Endometrial microvascular endothelial cells (primary cell): ENCODE data around the gene KLHDC4. TPM values are rescaled to one million over a fixed set of nuclear protein-coding genes. Genes with fewer than 3 reads are reported as not detected.
"Not testable (repeated sequence)": the region's sequence is repeated elsewhere in the genome, so short reads cannot be mapped to it uniquely, and the experiment has no call there.

Source experiments
- in situ Hi-C: cut with HindIII; loops from 2 replicates; pipeline ENCODE4 v1.10.0; 2017; ENCODE audit warnings: low sequenced_read_pairs, low pct_unique_long_range_greater_than_20kb; ENCODE audit errors: inconsistent ontology term
- total RNA-seq: library from RNA; depleted of rRNA; stranded (reverse); fragments of >200 nt; gene quantifications from one replicate; pipeline ENCODE4 v1.2.3, GENCODE V29; 2015; ENCODE audit errors: inconsistent ontology term

The KLHDC4 gene
- total RNA-seq, 1 donor from 2014 or later = 36.1 TPM

GRCh38 chr16:87725596-87726235, 40.1 kb downstream of the KLHDC4 start:
- in situ Hi-C loops = no loop called here

DNA sequence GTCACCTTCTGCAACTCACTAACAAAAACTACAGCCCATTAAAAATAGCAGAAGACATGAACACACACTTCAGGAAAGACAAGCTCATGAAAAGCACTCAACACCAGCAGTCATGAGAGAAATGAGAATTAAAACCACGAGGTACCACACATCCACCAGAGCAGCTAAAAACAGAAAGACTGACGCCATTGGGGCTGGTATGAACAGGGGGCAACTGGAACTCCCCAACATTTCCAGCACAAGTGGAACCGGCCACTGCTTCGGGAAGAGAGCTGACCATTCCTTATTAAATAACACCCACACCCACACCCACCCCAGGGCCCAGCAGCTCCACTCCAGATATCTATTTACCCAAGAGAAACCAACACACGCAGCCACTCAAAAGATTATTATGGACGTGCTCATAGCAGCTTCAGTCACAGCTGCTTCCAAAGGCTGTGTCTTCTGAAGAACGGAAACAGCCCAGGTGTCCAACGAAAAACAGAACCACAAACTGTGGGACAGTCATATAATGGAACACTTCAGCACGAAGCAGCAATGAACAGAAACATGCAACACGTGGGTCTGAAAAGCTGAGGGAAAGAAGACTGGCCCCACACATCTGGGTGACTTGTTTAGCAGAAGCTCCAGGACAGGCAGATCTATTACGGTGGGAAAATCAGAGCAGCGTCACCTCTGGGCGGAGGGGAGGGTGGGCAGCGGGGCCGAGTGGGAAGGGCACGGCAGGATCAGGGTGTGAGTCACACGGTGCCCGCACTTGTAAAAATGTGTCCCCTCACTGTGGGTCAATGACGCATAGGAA, 41.1 kb downstream of the KLHDC4 start:
- in situ Hi-C loops = no loop called here

DNA sequence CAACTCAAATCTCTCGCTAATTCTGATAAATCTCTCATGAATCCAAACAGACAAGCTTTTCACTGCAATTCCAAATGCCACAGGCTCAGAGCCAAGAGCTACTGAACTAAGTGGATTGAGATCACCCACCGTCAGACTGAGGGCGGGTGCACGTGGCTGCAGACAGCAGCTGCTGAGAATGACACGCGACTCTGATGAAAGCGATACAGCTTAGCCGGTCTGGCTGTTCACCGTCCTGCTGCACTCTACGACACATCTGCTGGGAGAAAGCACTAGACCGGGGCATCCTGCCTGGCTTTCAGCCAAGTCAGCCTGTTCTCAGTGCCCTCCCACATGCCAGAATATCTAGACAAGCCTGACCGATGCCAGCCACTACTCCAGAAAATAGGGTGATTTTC, 42.6 kb downstream of the KLHDC4 start:
- in situ Hi-C loops = no loop called here

GRCh38 chr16:87722590-87723225, 43.1 kb downstream of the KLHDC4 start:
- in situ Hi-C loops = no loop called here

DNA sequence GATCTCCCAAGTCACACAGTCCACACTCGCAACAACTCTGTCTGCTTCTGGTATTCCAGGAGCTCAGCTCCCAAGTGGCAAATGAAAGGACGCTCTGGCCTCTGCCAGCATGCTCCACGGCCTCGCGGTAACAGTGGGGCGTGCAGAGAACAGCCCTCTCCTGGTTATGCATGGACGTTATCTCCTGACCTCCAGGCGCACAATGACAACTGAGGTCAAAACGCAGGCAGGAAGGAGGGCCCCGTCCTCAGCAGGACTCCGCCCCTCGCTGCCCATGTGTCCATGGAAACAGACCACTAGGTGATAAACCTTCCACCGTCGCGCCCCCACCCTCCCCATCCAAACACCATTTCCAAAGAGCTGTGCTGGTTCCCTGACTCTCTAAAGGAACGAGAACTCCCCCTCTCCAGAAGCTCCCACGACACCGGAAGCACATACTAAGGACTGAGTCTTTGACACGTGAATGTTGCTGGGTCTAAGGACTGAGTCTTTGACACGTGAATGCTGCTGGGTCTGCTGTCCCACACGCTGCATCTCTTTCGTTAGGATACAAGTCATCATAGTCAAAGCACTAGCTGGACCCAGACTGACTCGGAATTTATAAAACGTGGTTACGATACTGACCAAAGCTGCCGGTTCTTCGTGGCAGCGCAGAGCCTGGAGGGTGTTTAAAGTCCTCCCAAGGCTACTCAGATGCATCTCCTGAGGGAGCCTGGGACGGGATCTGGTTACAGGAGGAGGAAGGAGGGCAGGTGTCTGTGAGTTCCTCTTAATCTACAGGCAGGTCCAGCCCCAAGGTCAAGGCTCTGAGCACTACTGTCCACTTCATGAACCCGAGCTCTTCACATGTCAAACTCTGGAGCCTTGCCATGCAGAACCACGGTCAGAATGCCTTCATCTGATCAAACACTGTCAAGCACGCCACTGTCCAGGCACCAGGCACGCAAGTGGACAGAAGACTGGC, 43.9 kb downstream of the KLHDC4 start:
- in situ Hi-C loops = no loop called here

- in situ Hi-C loops = no loop called here
Measured at GRCh38 chr16:87720446-87720845, 45.3 kb downstream of the KLHDC4 start.

DNA sequence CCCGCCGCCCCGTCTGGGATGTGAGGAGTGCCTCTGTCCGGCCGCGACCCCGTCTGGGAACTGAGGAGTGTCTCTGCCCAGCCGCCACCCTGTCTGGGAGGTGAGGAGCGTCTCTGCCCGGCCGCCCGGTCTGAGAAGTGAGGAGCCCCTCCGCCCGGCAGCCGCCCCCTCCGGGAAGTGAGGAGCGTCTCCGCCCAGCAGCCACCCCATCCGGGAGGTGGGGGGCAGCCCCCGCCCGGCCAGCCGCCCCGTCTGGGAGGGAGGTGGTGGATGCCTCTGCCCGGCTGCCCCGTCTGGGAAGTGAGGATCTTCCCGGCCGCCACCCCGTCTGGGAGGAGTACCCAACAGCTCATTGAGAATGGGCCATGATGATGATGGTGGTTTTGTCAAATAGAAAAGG, 47.0 kb downstream of the KLHDC4 start:
- in situ Hi-C loops = not testable (repeated sequence)

- in situ Hi-C loops = no loop called here
Measured at GRCh38 chr16:87715658-87716057, 50.1 kb downstream of the KLHDC4 start.

DNA sequence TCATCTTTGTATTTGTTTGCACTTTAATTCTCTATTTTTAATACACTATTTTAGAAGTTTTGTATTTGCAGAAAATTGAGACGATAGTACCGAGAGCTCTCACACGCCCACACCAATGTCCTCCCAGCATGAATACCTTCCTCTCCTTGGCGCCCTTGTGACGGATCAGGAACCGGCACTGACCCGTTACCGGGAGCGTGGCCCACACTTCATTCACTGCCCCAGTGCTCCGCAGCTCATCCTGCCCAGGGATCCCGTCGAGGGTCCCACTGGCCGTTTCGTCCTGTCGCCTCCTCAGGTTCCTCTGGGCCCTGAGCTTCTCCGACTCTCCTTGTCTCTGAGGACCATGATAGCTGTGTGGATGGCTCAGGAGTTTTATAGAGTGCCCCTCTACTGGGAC, 50.6 kb downstream of the KLHDC4 start:
- in situ Hi-C loops = no loop called here

DNA sequence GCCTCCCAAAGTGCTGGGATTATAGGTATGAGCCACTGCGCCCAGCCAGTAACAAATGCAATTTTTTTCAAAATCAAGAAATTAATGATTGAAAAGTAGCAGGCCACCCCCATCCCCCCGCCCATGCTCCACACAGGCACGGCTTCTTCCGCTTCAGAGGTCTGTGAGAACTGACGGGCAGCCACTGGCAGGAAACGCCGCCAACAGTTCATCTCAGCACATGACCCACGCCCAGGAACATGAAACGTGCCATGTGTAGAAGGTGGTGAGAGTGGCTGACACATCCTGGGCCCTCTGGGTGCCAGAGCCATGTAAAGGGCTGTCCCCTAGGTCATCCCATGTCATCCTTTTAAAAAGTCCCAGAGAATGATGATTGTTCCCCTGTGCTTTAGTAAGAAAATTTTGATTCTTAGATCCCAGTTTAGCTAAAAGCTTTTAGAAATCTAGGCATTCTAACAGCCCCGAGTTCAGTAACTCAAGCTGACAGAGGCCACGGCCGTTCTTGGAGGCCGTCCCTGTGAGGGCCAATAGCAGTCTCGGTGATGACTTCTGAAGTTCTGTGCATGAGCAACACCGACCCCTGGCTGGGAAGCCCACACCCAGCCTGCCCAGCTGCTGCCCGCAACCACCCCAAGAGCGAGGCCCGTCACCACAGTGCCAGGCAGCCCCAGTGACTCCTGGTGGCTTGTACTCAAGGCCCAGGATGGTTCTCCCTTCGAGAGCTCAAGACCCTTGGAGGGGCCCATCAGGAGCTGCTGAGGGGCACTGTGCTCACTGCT, 52.1 kb downstream of the KLHDC4 start:
- in situ Hi-C loops = no loop called here

- in situ Hi-C loops = no loop called here
Measured at GRCh38 chr16:87712184-87712762, 53.5 kb downstream of the KLHDC4 start.

GRCh38 chr16:87710887-87711286, 54.9 kb downstream of the KLHDC4 start:
- in situ Hi-C loops = no loop called here

DNA sequence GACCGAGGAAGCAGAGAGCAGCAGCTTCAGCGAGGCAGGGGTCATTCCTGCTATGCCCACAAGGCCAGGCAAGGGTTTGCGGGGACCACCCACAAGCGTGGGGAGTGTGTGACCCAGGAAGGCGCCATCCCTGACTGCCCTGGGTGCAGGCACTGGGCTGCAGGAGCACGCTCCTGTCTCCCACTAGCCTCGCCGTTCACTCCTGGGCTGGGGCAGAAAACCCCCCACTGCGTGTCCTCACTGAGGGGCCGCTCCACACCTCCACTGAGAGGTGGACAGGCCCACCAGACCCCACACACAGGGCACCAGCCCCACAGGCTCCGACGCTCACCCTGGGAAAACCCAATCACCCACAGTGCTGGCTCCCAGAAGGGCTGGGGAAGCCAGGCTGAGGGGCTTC, 56.1 kb downstream of the KLHDC4 start:
- in situ Hi-C loops = no loop called here

DNA sequence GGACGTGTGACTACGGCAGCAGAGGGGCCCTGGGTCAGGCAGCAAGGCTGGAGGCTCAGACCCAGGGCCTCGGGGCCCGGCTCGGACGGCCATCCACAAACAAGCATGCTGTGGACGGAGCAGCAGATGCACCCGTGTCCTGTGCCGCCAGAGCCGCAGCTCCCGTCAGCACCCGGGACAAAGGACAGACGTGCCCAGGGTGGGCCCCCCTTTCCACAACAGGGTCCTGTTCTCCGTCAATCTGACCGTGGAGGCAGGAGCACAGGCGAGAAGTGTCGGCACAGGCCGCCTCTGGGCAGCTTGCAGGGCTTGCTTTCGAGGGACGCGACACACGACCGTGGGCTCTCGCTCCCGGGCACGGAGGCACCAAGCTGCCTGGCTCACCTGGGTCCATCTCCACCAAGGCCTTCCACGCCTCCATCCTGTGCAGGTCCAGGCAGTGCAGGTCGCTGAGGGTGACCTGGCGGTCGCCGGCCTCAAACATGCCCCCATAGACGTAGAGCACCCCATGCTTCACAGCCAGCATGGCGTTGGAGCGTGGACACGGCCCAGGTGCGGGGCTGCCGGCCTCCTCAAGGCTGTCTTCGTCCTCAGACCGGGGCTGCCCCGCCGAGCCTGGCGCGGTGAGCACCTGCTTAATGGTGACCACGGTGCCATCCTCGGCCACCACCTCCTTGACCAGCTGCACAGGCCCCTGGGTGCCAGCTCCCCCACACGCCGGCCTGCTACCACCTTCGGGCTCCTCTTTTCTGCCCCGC, 56.7 kb downstream of the KLHDC4 start:
- in situ Hi-C loops = no loop called here

GRCh38 chr16:87707714-87708580, 57.8 kb downstream of the KLHDC4 start:
- in situ Hi-C loops = no loop called here

DNA sequence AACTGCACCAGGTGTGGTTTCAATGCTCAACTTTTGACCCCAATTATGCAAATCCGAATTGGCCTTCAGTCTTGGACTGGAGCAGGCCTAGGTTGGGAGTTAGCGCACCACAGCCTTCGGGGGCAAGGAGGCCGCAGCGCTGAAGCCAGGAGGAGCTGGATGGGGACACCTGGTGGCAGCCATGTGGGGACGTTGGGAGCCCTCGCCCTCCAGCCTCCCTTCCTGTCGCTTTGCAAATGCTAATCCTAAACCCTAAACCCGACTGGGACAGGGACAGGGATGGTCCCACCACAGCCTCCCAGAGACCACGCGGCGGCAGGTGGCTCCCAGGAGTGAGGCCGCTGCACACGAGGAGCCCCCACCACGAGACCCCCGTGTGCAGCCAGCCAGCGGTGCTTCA, 58.7 kb downstream of the KLHDC4 start:
- in situ Hi-C loops = no loop called here
